ENCODE results near the gene CCDC88A. TPM values are rescaled to one million over a fixed set of nuclear protein-coding genes. Genes with fewer than 3 reads are reported as not detected.

CCDC88A gene
- total and polyA plus RNA-seq, 4 donors, result 4.0 to 31.0 (median 15.5) TPM

DNA sequence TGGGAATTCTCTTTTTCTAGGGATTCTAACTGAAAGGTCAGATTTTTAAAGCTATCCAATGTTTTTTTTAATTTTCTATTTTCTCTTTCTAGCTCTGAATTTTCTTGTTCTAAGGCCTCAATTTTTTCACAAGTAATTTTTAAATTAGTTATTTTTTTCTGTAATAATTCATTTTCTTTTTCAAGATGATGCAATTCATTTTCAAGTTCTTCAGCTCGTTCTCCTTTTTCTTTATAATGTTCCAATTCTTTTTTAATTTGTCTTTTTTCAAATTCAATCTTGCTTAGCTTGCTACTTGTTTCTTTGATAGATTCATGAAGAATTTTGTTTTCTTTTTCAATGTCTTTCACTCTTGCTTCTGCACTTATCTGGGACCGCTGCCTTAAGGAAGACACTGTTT is 84.9 kb downstream of the CCDC88A start:
- H3K9me3 ChIP-seq (ENCODE audit: control insufficient read depth in 4 of 4, low read length in 3 of 4), result no peaks in the 10 kb centered on the region
- DNase-seq (ENCODE audit: low spot score), result no peak
- TF ChIP-seq JUND (IDR thresholded peaks at IDR 0.05) (no peak), RXRA (IDR thresholded peaks at IDR 0.05) (no peak), YY1 (IDR thresholded peaks at IDR 0.05) (no peak), NR2F2 (IDR thresholded peaks at IDR 0.05) (no peak), EGR1 (IDR thresholded peaks at IDR 0.05; ENCODE audit: low read depth in 2 of 2) (no peak), RAD21 (IDR thresholded peaks at IDR 0.05) (no peak), HNF4G (IDR thresholded peaks at IDR 0.05) (no peak), GABPA (IDR thresholded peaks at IDR 0.05 in 1 of 2, conservative IDR thresholded peaks at IDR 0.05 in 1 of 2) (no peak)
- TF ChIP-seq, protein P1, sequence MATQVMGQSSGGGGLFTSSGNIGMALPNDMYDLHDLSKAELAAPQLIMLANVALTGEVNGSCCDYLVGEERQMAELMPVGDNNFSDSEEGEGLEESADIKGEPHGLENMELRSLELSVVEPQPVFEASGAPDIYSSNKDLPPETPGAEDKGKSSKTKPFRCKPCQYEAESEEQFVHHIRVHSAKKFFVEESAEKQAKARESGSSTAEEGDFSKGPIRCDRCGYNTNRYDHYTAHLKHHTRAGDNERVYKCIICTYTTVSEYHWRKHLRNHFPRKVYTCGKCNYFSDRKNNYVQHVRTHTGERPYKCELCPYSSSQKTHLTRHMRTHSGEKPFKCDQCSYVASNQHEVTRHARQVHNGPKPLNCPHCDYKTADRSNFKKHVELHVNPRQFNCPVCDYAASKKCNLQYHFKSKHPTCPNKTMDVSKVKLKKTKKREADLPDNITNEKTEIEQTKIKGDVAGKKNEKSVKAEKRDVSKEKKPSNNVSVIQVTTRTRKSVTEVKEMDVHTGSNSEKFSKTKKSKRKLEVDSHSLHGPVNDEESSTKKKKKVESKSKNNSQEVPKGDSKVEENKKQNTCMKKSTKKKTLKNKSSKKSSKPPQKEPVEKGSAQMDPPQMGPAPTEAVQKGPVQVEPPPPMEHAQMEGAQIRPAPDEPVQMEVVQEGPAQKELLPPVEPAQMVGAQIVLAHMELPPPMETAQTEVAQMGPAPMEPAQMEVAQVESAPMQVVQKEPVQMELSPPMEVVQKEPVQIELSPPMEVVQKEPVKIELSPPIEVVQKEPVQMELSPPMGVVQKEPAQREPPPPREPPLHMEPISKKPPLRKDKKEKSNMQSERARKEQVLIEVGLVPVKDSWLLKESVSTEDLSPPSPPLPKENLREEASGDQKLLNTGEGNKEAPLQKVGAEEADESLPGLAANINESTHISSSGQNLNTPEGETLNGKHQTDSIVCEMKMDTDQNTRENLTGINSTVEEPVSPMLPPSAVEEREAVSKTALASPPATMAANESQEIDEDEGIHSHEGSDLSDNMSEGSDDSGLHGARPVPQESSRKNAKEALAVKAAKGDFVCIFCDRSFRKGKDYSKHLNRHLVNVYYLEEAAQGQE (IDR thresholded peaks at IDR 0.05), result no peak
- TF ChIP-seq, protein P2, sequence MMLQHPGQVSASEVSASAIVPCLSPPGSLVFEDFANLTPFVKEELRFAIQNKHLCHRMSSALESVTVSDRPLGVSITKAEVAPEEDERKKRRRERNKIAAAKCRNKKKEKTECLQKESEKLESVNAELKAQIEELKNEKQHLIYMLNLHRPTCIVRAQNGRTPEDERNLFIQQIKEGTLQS (IDR thresholded peaks at IDR 0.05), result no peak
- H3K27ac ChIP-seq (ENCODE audit: low read depth in 1 of 2, low read length in 2 of 2), result no peak overlapping the region
- H3K27me3 ChIP-seq (ENCODE audit: control insufficient read depth in 4 of 4, insufficient read depth in 4 of 4, low read length in 3 of 4), result no peaks in the 10 kb centered on the region
- no peaks in the 10 kb centered on the region for H3K4me1 ChIP-seq (ENCODE audit: control insufficient read depth in 4 of 4, insufficient read depth in 4 of 4, low read length in 3 of 4)
- H3K36me3 ChIP-seq (ENCODE audit: control insufficient read depth in 4 of 4, insufficient read depth in 3 of 4, low read depth in 1 of 4, low read length in 3 of 4), result peaks cover 0 to 5% (median under 1%) of the 10 kb centered on the region in 4 donors
- H3K4me3 ChIP-seq (ENCODE audit: low read depth in 1 of 3, low read length in 3 of 3), result no peak overlapping the region
- 94% methylated on average over 2 of the region's 2 CpGs for WGBS
- H3K9ac ChIP-seq (ENCODE audit: low read depth in 1 of 2, low read length in 2 of 2), result no peak overlapping the region

DNA sequence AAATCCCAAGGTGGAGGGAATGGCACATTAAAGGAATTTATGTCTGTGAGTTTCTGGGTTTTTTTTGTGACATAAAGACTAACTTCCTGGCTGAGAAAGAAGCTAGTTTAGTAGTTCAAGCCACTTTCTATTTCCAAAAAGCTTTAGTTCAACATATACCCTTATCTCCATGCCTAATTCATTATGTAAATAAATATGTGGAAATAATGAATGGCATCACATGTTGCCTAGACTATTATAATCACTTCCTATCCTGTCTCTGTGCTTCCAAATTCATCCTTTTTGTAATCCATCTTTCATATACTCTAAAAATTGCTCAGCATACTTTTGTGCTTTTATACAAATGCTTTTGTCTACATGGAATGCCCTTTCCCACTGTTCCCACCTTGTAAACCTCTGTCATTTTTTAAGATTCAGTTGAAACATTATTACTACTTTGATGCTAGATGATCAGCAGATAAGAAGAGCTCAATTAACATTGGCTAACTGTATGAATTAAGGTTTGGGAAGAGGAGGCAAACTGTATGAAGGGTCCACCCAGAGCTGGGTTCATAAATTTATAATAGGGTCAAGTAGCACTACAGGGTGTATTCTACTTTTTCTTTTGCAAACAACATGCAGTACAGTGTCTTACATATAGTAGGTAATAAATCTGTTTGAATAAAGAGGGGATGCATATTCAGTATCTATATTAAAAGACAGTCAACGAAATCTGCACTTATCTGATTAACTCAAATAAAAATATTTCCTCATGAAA is 88.9 kb downstream of the CCDC88A start:
- Histone ChIP-seq H3K4me3 (ENCODE audit: low read depth in 1 of 3, low read length in 3 of 3) (no peak overlapping the region), H3K9ac (ENCODE audit: low read depth in 1 of 2, low read length in 2 of 2) (no peak overlapping the region), H3K9me3 (ENCODE audit: control insufficient read depth in 4 of 4, low read length in 3 of 4) (no peaks in the 10 kb centered on the region), H3K27ac (ENCODE audit: low read depth in 1 of 2, low read length in 2 of 2) (no peak overlapping the region), H3K4me1 (ENCODE audit: control insufficient read depth in 4 of 4, insufficient read depth in 4 of 4, low read length in 3 of 4) (no peaks in the 10 kb centered on the region), H3K36me3 (ENCODE audit: control insufficient read depth in 4 of 4, insufficient read depth in 3 of 4, low read depth in 1 of 4, low read length in 3 of 4) (peaks cover 0 to 9% (median 2%) of the 10 kb centered on the region in 4 donors), H3K27me3 (ENCODE audit: control insufficient read depth in 4 of 4, insufficient read depth in 4 of 4, low read length in 3 of 4) (no peaks in the 10 kb centered on the region)
- WGBS, result 98% methylated on average over 1 of the region's 1 CpG
- no peak for TF ChIP-seq HNF4A (conservative IDR thresholded peaks at IDR 0.05)
- no peak for TF ChIP-seq FOXA2 (IDR thresholded peaks at IDR 0.05)
- TF ChIP-seq JUND (IDR thresholded peaks at IDR 0.05), result no peak
- no peak for TF ChIP-seq HNF4G (IDR thresholded peaks at IDR 0.05)
- TF ChIP-seq GABPA (IDR thresholded peaks at IDR 0.05 in 1 of 2, conservative IDR thresholded peaks at IDR 0.05 in 1 of 2), result no peak
- TF ChIP-seq, protein P3, sequence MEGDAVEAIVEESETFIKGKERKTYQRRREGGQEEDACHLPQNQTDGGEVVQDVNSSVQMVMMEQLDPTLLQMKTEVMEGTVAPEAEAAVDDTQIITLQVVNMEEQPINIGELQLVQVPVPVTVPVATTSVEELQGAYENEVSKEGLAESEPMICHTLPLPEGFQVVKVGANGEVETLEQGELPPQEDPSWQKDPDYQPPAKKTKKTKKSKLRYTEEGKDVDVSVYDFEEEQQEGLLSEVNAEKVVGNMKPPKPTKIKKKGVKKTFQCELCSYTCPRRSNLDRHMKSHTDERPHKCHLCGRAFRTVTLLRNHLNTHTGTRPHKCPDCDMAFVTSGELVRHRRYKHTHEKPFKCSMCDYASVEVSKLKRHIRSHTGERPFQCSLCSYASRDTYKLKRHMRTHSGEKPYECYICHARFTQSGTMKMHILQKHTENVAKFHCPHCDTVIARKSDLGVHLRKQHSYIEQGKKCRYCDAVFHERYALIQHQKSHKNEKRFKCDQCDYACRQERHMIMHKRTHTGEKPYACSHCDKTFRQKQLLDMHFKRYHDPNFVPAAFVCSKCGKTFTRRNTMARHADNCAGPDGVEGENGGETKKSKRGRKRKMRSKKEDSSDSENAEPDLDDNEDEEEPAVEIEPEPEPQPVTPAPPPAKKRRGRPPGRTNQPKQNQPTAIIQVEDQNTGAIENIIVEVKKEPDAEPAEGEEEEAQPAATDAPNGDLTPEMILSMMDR (IDR thresholded peaks at IDR 0.05; ENCODE audit: low read depth, low read length, missing input control), result no peak
- TF ChIP-seq TAF1 (conservative IDR thresholded peaks at IDR 0.05), result no peak
- TF ChIP-seq, protein P1 (IDR thresholded peaks at IDR 0.05), result no peak
- TF ChIP-seq, protein P2 (IDR thresholded peaks at IDR 0.05), result no peak
- TF ChIP-seq, protein P4, sequence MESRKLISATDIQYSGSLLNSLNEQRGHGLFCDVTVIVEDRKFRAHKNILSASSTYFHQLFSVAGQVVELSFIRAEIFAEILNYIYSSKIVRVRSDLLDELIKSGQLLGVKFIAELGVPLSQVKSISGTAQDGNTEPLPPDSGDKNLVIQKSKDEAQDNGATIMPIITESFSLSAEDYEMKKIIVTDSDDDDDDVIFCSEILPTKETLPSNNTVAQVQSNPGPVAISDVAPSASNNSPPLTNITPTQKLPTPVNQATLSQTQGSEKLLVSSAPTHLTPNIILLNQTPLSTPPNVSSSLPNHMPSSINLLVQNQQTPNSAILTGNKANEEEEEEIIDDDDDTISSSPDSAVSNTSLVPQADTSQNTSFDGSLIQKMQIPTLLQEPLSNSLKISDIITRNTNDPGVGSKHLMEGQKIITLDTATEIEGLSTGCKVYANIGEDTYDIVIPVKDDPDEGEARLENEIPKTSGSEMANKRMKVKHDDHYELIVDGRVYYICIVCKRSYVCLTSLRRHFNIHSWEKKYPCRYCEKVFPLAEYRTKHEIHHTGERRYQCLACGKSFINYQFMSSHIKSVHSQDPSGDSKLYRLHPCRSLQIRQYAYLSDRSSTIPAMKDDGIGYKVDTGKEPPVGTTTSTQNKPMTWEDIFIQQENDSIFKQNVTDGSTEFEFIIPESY (IDR thresholded peaks at IDR 0.05), result no peak
- no peak for TF ChIP-seq FOXA1 (IDR thresholded peaks at IDR 0.05)
- DNase-seq (ENCODE audit: low spot score), result no peak
